Measurements from ENCODE around the gene ZFP91.

Gene ZFP91

GRCh38 chr11:58591659-58592058, 12.8 kb downstream of the ZFP91 start:
- no peak for DNase-seq

GRCh38 chr11:58592760-58593472, 14.1 kb downstream of the ZFP91 start:
- DNase-seq, result no peak

- DNase-seq, result no peak
Measured at GRCh38 chr11:58594826-58595225, 16.0 kb downstream of the ZFP91 start.

- no peak for DNase-seq
Measured at GRCh38 chr11:58596621-58597020, 17.8 kb downstream of the ZFP91 start.

- no peak for DNase-seq
Measured at GRCh38 chr11:58597486-58598144, 18.8 kb downstream of the ZFP91 start.

GRCh38 chr11:58600510-58600909, 21.6 kb downstream of the ZFP91 start:
- DNase-seq, result no peak

GRCh38 chr11:58606930-58607714, 28.3 kb downstream of the ZFP91 start:
- no peak for DNase-seq

- DNase-seq, result no peak
Measured at GRCh38 chr11:58608331-58608730, 29.5 kb downstream of the ZFP91 start.

GRCh38 chr11:58609723-58610122, 30.9 kb downstream of the ZFP91 start:
- no peak for DNase-seq

GRCh38 chr11:58613228-58613627, 34.4 kb downstream of the ZFP91 start:
- no peak for DNase-seq

- no peak for DNase-seq
Measured at GRCh38 chr11:58615559-58615958, 36.7 kb downstream of the ZFP91 start.

GRCh38 chr11:58616594-58616993, 37.7 kb downstream of the ZFP91 start:
- DNase-seq, result no peak

- no peak for DNase-seq
Measured at GRCh38 chr11:58617976-58618557, 39.2 kb downstream of the ZFP91 start.

GRCh38 chr11:58621586-58622262, 42.9 kb downstream of the ZFP91 start:
- DNase-seq, result no peak

- no peak for DNase-seq
Measured at GRCh38 chr11:58622344-58622743, 43.5 kb downstream of the ZFP91 start, which contains the start of gene CNTF. Gene CNTF, plus strand, starts transcription at chr11:58622665. Its CDS starts 88 bp downstream, at chr11:58622753.

GRCh38 chr11:58625086-58625485, 46.2 kb downstream of the ZFP91 start:
- DNase-seq, result no peak

GRCh38 chr11:58625826-58626460, 47.1 kb downstream of the ZFP91 start:
- no peak for DNase-seq

- DNase-seq, result no peak
Measured at GRCh38 chr11:58626934-58627483, 48.1 kb downstream of the ZFP91 start.

- DNase-seq, result no peak
Measured at GRCh38 chr11:58628446-58628845, 49.6 kb downstream of the ZFP91 start.

GRCh38 chr11:58629857-58630256, 51.0 kb downstream of the ZFP91 start:
- no peak for DNase-seq

- DNase-seq, result no peak
Measured at GRCh38 chr11:58631378-58631777, 52.5 kb downstream of the ZFP91 start.

GRCh38 chr11:58632510-58632909, 53.6 kb downstream of the ZFP91 start:
- no peak for DNase-seq
